Fibroblast of lung (primary cell): ENCODE data around the gene UTP11. TPM values are rescaled to one million over a fixed set of nuclear protein-coding genes. Genes with fewer than 3 reads are reported as not detected.
A peak's percentile ranks its signal among the peaks of the same experiment; 100 is the strongest.

ENCODE experiments used
- DNase-seq, 2 donors: peaks; one replicate each; pipeline versions ENCODE4 v3.0.0 to v3.0.0-alpha.2; 2010; ENCODE audit warnings: low read depth in 2 of 2
- H2AFZ ChIP-seq: 2 replicates; pipeline ENCODE4 v1.5.1; 2012; ENCODE audit warnings: low read length, control low read depth, inconsistent platforms
- H3K27ac ChIP-seq: 2 replicates; pipeline ENCODE4 v1.5.1; 2011; ENCODE audit warnings: low read length, control low read depth; ENCODE audit not compliant: insufficient read depth
- H3K27me3 ChIP-seq: 2 replicates; pipeline ENCODE4 v1.5.1; 2011; ENCODE audit warnings: mild to moderate bottlenecking, low read length; ENCODE audit not compliant: control insufficient read depth, insufficient read depth
- H3K36me3 ChIP-seq: 2 replicates; pipeline ENCODE4 v1.5.1; 2011; ENCODE audit warnings: low read length; ENCODE audit not compliant: control insufficient read depth, insufficient read depth
- H3K4me1 ChIP-seq: 2 replicates; pipeline ENCODE4 v1.5.1; 2011; ENCODE audit warnings: low read length; ENCODE audit not compliant: control insufficient read depth, insufficient read depth; ENCODE audit errors: extremely low read depth
- H3K4me2 ChIP-seq: 2 replicates; pipeline ENCODE4 v1.5.1; 2011; ENCODE audit warnings: low read length, control low read depth; ENCODE audit not compliant: insufficient read depth; ENCODE audit errors: extremely low read depth
- H3K4me3 ChIP-seq, 4 experiments: fragments of 200-600 bp in 1 of 4; sonication (generic) in 1 of 4; replicated peaks in 1 of 4; 2 replicates each; pipeline ENCODE4 v1.5.1; 2011 to 2016; ENCODE audit warnings: low read length in 4 of 4, low read depth in 3 of 4, mild to moderate bottlenecking in 3 of 4, control low read depth in 2 of 4, inconsistent platforms in 1 of 4, mixed read lengths in 1 of 4; ENCODE audit not compliant: insufficient read depth in 1 of 4; ENCODE audit errors: control extremely low read depth in 1 of 4
- H3K79me2 ChIP-seq: 2 replicates; pipeline ENCODE4 v1.5.1; 2012; ENCODE audit warnings: mild to moderate bottlenecking, low read length, inconsistent platforms; ENCODE audit not compliant: control insufficient read depth, insufficient read depth
- H3K9ac ChIP-seq: 2 replicates; pipeline ENCODE4 v1.5.1; 2011; ENCODE audit warnings: mild to moderate bottlenecking, low read length, control low read depth; ENCODE audit not compliant: insufficient read depth
- H3K9me3 ChIP-seq: 2 replicates; pipeline ENCODE4 v1.5.1; 2012; ENCODE audit warnings: low read depth, low read length; ENCODE audit not compliant: control insufficient read depth, insufficient read depth
- H4K20me1 ChIP-seq: 2 replicates; pipeline ENCODE4 v1.5.1; 2011; ENCODE audit warnings: low read length; ENCODE audit not compliant: control insufficient read depth, insufficient read depth; ENCODE audit errors: extremely low read depth
- EZH2 ChIP-seq: IDR thresholded peaks from 2 replicates; pipeline ENCODE4 v1.5.1; 2012; ENCODE audit warnings: low read length, control low read depth, mild to moderate bottlenecking; ENCODE audit errors: missing control alignments
- polyA plus RNA-seq, 2 donors: library from polyadenylated mRNA; depleted of rRNA in 1 of 2; stranded (reverse) in 1 of 2; unstranded in 1 of 2; fragments of >200 nt; gene quantifications; 2 replicates each; pipeline ENCODE4 v1.2.1, GENCODE V29; 2011 to 2012; ENCODE audit warnings: missing spikeins in 1 of 2
- total RNA-seq: library from RNA; depleted of rRNA; stranded (reverse); fragments of >200 nt; gene quantifications from 2 replicates; pipeline ENCODE4 v1.2.1, GENCODE V29; 2014
- TF ChIP-seq, protein P1 (sequence below), 2 donors: IDR thresholded peaks in 1 of 2; conservative IDR thresholded peaks in 1 of 2; 1 replicate in 1 of 2; 2 replicates in 1 of 2; pipeline ENCODE4 v1.5.1; 2011 to 2012; ENCODE audit warnings: low read length in 2 of 2, control low read depth in 1 of 2, inconsistent platforms in 1 of 2, low read depth in 1 of 2, mild to moderate bottlenecking in 1 of 2

Gene UTP11
- total and polyA plus RNA-seq, 2 donors (not counting 1 experiment from before 2014, with no cell fraction given) = 34.8 to 56.5 TPM

DNA sequence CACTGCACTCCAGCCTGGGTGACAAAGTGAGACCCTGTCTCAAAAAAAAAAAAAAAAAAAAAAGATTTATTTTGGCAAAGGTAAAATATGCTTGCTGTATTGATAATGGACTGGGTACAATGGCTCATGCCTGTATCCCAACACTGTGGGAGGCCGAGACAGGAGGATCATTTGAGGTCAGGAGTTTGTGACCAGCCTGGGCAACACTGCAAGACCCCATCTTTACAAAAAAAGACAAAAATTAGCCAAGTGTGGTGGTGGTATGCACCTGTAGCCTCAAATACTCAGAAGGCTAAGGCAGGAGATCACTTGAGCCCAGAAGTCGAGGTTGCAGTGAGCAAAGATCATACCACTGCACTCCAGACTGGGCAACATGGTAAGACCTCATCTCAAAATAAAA is 29.0 kb upstream of the UTP11 start:
- Histone ChIP-seq H3K79me2 (peaks cover 14% of the 10 kb centered on the region), H3K4me1 (no peaks in the 10 kb centered on the region), H3K4me3 (no peak overlapping the region), H4K20me1 (no peaks in the 10 kb centered on the region), H3K27me3 (no peaks in the 10 kb centered on the region), H2AFZ (no peak overlapping the region), H3K27ac (no peak overlapping the region), H3K9ac (no peak overlapping the region), H3K4me2 (no peak overlapping the region), H3K36me3 (peaks cover 23% of the 10 kb centered on the region), H3K9me3 (no peaks in the 10 kb centered on the region)
- TF ChIP-seq EZH2 = no peak
- TF ChIP-seq, protein P1, sequence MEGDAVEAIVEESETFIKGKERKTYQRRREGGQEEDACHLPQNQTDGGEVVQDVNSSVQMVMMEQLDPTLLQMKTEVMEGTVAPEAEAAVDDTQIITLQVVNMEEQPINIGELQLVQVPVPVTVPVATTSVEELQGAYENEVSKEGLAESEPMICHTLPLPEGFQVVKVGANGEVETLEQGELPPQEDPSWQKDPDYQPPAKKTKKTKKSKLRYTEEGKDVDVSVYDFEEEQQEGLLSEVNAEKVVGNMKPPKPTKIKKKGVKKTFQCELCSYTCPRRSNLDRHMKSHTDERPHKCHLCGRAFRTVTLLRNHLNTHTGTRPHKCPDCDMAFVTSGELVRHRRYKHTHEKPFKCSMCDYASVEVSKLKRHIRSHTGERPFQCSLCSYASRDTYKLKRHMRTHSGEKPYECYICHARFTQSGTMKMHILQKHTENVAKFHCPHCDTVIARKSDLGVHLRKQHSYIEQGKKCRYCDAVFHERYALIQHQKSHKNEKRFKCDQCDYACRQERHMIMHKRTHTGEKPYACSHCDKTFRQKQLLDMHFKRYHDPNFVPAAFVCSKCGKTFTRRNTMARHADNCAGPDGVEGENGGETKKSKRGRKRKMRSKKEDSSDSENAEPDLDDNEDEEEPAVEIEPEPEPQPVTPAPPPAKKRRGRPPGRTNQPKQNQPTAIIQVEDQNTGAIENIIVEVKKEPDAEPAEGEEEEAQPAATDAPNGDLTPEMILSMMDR (conservative IDR thresholded peaks at IDR 0.05 in 1 of 2, IDR thresholded peaks at IDR 0.05 in 1 of 2; ENCODE audit: low read depth in 1 of 2, low read length in 2 of 2) = no peak
- DNase-seq = no peak

DNA sequence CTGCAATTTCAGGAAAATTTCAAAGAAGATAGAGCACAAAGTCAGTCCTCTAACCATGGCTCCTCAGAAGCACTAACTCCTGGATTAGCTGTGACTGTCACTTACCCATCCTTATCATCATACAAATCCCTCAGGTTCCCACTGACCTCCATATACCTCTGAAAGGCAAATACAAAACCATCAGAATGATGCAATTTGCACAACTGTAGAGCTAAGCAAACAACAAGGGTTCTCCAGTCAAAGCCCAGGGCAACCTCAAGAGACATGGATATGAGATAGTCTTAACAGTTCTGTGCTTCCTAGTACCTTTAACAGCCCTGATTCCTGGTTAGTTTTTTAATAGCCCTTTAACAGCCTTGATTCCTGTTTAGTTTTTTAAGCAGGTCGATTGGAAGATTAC is 24.9 kb upstream of the UTP11 start:
- Histone ChIP-seq H3K9me3 (no peaks in the 10 kb centered on the region), H3K4me2 (no peak overlapping the region), H3K9ac (no peak overlapping the region), H3K4me3 (no peak overlapping the region), H3K79me2 (peaks cover 25% of the 10 kb centered on the region), H3K4me1 (no peaks in the 10 kb centered on the region), H2AFZ (no peak overlapping the region), H3K27me3 (no peaks in the 10 kb centered on the region), H4K20me1 (no peaks in the 10 kb centered on the region), H3K36me3 (peaks cover 18% of the 10 kb centered on the region), H3K27ac (no peak overlapping the region)
- DNase-seq = no peak
- TF ChIP-seq, protein P1 (conservative IDR thresholded peaks at IDR 0.05 in 1 of 2, IDR thresholded peaks at IDR 0.05 in 1 of 2; ENCODE audit: low read depth in 1 of 2, low read length in 2 of 2) = no peak
- no peak for TF ChIP-seq EZH2

DNA sequence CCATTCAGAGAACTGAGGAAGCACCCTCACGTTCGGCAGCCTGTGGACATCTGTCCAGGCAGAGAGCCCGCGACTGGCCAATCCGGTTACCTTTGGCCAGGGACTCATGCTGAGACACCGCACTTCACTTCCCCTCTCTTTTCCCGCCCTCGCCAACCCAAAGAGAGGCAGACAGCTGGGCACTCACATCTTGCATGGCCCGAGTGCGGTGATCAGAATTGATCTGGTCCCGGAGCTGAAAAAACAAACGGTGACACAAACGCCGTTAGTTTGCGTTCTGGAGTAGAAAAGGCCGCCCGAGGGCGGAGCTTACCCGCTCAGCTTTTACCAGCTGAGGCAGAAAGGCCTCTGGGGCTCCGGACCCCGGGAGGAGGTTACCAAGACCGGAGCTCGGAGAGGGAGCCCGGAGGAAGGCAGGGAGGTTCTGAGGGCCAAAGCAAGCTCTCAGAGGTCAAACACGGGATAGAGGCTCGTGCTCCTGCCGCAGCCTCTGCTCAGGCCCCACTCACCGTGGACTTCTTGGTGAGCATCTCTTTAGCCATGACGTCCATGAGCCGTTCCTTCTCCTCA is 23.1 kb upstream of the UTP11 start:
- DNase-seq = peak; percentile 29 to 46
- Histone ChIP-seq H3K9me3 (no peaks in the 10 kb centered on the region), H4K20me1 (no peaks in the 10 kb centered on the region), H3K4me1 (no peaks in the 10 kb centered on the region), H3K27me3 (no peaks in the 10 kb centered on the region), H3K4me2 (peak overlapping the region; percentile 18), H3K36me3 (peaks cover 9% of the 10 kb centered on the region), H3K79me2 (peaks cover 25% of the 10 kb centered on the region), H2AFZ (peak overlapping the region; percentile 86), H3K9ac (peak overlapping the region; percentile 59), H3K4me3 (peak overlapping the region; percentile 80 to 93 (median 88)), H3K27ac (peak overlapping the region; percentile 81)
- TF ChIP-seq, protein P1 (conservative IDR thresholded peaks at IDR 0.05 in 1 of 2, IDR thresholded peaks at IDR 0.05 in 1 of 2; ENCODE audit: low read depth in 1 of 2, low read length in 2 of 2) = no peak
- no peak for TF ChIP-seq EZH2
